ENCODE measurements around the gene ATP8B4. TPM values are rescaled to one million over a fixed set of nuclear protein-coding genes. Genes with fewer than 3 reads are reported as not detected.

Gene ATP8B4
- total and polyA plus RNA-seq, 10 of the 15 experiments (the other 5 are each of a cell fraction or from before 2014, with no cell fraction given): 0.02 to 0.94 (median 0.19) TPM

DNA sequence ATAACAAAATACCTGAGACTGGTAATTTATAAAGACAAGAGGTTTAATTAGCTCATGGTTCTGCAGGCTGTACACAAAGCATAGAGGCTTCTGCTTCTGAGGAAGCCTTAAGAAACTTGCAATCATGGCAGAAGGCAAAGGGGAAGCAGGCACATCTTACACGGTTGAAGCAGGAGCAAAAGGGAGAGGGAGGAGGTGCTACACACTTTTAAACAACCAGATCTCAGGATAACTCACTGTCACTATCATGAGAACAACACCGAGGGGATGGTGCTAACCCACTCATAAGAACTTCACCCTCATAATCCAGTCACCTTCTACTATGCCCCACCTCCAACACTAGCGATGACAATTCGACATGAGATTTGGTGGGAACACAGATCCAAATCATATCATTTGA is 54.4 kb downstream of the ATP8B4 start (continued):
- TF ChIP-seq, protein P1, sequence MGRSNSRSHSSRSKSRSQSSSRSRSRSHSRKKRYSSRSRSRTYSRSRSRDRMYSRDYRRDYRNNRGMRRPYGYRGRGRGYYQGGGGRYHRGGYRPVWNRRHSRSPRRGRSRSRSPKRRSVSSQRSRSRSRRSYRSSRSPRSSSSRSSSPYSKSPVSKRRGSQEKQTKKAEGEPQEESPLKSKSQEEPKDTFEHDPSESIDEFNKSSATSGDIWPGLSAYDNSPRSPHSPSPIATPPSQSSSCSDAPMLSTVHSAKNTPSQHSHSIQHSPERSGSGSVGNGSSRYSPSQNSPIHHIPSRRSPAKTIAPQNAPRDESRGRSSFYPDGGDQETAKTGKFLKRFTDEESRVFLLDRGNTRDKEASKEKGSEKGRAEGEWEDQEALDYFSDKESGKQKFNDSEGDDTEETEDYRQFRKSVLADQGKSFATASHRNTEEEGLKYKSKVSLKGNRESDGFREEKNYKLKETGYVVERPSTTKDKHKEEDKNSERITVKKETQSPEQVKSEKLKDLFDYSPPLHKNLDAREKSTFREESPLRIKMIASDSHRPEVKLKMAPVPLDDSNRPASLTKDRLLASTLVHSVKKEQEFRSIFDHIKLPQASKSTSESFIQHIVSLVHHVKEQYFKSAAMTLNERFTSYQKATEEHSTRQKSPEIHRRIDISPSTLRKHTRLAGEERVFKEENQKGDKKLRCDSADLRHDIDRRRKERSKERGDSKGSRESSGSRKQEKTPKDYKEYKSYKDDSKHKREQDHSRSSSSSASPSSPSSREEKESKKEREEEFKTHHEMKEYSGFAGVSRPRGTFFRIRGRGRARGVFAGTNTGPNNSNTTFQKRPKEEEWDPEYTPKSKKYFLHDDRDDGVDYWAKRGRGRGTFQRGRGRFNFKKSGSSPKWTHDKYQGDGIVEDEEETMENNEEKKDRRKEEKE (IDR thresholded peaks at IDR 0.05): no peak
- TF ChIP-seq, protein P2, sequence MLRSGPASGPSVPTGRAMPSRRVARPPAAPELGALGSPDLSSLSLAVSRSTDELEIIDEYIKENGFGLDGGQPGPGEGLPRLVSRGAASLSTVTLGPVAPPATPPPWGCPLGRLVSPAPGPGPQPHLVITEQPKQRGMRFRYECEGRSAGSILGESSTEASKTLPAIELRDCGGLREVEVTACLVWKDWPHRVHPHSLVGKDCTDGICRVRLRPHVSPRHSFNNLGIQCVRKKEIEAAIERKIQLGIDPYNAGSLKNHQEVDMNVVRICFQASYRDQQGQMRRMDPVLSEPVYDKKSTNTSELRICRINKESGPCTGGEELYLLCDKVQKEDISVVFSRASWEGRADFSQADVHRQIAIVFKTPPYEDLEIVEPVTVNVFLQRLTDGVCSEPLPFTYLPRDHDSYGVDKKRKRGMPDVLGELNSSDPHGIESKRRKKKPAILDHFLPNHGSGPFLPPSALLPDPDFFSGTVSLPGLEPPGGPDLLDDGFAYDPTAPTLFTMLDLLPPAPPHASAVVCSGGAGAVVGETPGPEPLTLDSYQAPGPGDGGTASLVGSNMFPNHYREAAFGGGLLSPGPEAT (IDR thresholded peaks at IDR 0.05; ENCODE audit: low read depth): no peak
- no peak for TF ChIP-seq SUZ12 (IDR thresholded peaks at IDR 0.05; ENCODE audit: unreplicated experiment)
- TF ChIP-seq, protein P3, sequence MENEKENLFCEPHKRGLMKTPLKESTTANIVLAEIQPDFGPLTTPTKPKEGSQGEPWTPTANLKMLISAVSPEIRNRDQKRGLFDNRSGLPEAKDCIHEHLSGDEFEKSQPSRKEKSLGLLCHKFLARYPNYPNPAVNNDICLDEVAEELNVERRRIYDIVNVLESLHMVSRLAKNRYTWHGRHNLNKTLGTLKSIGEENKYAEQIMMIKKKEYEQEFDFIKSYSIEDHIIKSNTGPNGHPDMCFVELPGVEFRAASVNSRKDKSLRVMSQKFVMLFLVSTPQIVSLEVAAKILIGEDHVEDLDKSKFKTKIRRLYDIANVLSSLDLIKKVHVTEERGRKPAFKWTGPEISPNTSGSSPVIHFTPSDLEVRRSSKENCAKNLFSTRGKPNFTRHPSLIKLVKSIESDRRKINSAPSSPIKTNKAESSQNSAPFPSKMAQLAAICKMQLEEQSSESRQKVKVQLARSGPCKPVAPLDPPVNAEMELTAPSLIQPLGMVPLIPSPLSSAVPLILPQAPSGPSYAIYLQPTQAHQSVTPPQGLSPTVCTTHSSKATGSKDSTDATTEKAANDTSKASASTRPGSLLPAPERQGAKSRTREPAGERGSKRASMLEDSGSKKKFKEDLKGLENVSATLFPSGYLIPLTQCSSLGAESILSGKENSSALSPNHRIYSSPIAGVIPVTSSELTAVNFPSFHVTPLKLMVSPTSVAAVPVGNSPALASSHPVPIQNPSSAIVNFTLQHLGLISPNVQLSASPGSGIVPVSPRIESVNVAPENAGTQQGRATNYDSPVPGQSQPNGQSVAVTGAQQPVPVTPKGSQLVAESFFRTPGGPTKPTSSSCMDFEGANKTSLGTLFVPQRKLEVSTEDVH (IDR thresholded peaks at IDR 0.05; ENCODE audit: low read depth, partially characterized antibody): no peak
- TF ChIP-seq RAD51 (IDR thresholded peaks at IDR 0.05): no peak
- no peak for TF ChIP-seq CHD1 (IDR thresholded peaks at IDR 0.05; ENCODE audit: low read depth, low read length)
- no peak for TF ChIP-seq MYB (IDR thresholded peaks at IDR 0.05; ENCODE audit: borderline replicate concordance, low read depth, low read length)
- TF ChIP-seq KDM1A (IDR thresholded peaks at IDR 0.05; ENCODE audit: borderline replicate concordance): no peak
- TF ChIP-seq SIN3A (IDR thresholded peaks at IDR 0.05; ENCODE audit: low read depth, low read length): no peak

Data from GM12878 (cell line).